Choroid plexus epithelial cell (primary cell): Measurements from ENCODE around the gene SLC25A5.
"Not testable (repeated sequence)": the region's sequence is repeated elsewhere in the genome, so short reads cannot be mapped to it uniquely, and the experiment has no call there.

ENCODE experiments used
- DNase-seq: peaks from one replicate; pipeline ENCODE4 v3.0.0-alpha.2; 2010; ENCODE audit warnings: low read depth
- H3K4me3 ChIP-seq: 2 replicates; pipeline ENCODE4 v1.5.1; 2011; ENCODE audit warnings: low read depth, mild to moderate bottlenecking, control low read depth, low read length, moderate library complexity
- TF ChIP-seq, protein P1 (sequence below): conservative IDR thresholded peaks from 2 replicates; pipeline ENCODE4 v1.5.1; 2011; ENCODE audit warnings: low read depth, mild to moderate bottlenecking, control low read depth, inconsistent platforms, low read length, moderate library complexity

The SLC25A5 gene

DNA sequence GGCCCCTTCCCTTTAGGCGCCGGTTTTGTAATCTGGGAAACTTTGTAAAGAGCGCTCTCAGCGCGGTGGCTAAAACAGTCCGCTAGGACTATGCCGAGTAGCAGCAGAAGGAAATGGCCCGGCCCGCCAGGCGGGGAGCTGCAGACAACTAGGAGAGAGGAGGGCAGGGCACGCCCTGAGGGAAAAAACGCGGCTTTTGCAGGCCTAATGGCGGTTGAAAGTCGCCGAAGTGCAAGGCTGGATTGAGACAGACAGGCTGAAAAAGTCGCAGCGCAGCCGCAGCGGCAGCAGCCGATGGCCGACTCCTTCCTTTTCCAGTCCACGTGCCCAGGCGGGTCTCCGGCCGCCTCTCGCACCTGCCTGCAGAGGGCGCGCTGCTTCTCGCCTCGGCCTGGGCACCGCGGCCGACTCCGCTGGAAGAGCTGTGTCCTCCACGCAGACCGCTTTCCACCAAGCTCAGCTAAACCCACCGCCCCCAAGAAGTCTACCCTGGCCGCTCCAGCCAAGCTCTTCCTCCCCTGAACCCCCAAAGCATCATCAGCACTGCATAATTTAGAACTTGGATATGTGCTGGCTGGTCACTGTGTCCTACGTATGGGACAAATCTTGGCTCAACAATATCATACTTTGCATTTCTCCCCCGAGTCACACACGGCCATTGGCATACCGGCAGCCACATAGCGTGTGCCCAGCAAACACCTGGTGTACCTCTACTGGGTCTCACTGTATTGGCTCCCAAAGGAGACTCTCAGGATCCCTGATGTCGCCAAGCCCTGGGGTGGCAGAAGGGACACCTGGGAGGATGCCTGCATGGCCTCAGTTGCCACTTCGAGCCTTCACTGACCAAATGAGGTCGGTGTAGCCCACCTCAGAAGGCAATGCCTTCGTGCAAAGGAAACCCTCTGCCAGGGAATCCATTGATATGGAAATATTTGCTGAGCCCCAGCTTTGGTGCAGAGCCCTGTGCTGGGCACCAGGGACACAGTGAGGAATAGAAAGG, 14.5 kb downstream of the SLC25A5 start:
- peak overlapping the region; percentile 54 for H3K4me3 ChIP-seq
- DNase-seq = peak; percentile 56
- TF ChIP-seq, protein P1, sequence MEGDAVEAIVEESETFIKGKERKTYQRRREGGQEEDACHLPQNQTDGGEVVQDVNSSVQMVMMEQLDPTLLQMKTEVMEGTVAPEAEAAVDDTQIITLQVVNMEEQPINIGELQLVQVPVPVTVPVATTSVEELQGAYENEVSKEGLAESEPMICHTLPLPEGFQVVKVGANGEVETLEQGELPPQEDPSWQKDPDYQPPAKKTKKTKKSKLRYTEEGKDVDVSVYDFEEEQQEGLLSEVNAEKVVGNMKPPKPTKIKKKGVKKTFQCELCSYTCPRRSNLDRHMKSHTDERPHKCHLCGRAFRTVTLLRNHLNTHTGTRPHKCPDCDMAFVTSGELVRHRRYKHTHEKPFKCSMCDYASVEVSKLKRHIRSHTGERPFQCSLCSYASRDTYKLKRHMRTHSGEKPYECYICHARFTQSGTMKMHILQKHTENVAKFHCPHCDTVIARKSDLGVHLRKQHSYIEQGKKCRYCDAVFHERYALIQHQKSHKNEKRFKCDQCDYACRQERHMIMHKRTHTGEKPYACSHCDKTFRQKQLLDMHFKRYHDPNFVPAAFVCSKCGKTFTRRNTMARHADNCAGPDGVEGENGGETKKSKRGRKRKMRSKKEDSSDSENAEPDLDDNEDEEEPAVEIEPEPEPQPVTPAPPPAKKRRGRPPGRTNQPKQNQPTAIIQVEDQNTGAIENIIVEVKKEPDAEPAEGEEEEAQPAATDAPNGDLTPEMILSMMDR = peak; percentile 65

DNA sequence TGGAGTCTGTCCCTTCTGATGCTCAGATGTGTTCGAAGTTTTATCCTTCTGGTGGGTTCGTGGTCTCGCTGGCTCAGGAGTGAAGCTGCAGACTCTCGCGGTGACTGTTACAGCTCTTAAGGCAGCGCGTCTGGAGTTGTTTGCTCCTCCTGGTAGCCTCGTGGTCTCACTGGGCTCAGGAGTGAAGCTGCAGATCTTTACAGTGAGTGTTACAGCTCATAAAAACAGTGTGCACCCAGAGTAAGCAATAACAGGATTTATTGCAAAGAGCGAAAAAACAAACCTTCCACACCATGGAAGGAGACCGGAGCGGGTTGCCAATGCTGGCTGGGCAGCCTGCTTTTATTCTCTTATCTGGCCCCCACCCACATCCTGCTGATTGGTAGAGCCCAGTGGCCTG, 18.5 kb downstream of the SLC25A5 start:
- no peak for DNase-seq
- TF ChIP-seq, protein P1 = no peak
- H3K4me3 ChIP-seq = no peak overlapping the region

- not testable (repeated sequence) for H3K4me3 ChIP-seq
Observed at GRCh38 chrX:119487766-119488165, 19.5 kb downstream of the SLC25A5 start.

DNA sequence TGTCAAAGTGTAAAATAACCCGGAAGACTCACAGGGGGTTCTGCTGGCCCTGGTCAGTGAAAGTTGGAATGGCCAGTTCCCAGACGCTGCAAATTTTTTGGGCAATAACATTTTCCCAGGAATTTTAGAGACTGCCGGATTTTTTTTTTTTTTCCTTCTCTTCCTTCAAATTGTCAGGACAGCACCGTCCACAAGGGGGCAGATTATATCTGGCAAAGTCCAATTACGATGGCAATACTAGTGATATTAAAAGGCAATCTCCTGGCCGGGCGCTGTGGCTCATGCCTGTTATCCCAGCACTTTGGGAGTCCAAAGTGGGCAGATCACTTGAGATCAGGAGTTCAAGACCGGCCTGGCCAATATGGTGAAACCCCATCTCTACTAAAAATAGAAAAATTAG, 20.5 kb downstream of the SLC25A5 start:
- TF ChIP-seq, protein P1 = peak; percentile 59
- peak; percentile 58 for DNase-seq
- no peak overlapping the region for H3K4me3 ChIP-seq

More at GRCh38 chrX:119487766-119488165, 19.5 kb downstream of the SLC25A5 start:
- DNase-seq = not testable (repeated sequence)

DNA sequence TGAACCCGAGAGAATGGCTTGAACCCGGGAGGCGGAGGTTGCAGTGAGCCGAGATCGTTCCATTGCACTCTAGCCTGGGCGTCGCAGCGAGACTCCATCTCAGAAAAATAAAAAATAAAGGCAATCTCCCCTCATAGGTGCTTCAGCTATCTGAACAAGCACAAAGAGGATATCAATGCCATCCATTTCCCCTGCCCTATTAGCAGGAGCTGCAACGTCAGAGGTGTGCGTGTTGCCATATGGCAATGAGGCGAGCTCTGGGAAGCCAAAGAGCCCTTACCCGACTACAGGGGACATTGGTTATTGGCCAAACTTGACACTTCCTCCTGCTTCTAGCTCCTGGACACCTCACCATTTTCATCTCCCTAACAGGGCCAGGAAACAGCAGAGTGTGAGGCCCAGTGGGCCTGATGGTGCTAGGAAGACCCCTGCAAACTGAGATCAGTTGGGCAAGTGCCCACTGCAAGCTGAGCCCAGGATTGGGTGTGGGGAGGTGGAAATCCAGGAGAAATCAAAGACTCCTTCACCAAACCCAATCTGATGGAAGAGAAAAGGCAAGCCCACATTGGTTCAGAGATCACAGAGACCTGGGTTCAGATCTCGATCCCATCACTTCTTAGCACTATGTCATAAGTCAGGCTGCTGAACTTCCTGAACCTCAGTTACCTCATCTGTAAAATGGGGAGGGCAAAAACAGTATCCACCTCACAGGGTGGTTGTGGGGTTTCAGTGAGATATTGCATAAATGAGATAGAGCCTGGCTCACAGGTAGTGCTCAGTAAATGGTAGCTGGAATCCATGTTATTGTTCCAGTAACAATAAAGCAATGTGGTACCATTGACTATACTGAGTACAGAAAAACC, 21.2 kb downstream of the SLC25A5 start:
- TF ChIP-seq, protein P1 = no peak
- no peak for DNase-seq
- H3K4me3 ChIP-seq = no peak overlapping the region

DNA sequence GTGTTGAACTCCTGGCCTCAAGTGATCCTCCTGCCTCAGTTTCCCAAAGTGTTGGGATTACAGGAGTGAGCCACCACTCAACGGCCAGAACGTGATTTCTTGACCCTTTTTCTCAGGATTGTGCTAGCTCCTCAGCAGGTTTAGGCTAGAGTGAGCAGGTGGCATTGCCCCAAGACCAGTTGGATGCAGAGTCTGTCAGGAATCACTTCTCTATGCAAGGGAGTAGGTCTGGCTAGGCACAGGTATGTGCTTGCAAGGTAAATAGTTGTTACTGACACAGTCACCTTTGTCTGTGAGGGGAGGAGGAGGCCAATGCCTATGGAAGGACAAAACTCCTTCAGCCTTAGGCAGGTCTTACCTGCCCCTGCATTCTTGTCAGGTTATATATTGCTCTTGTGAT, 24.2 kb downstream of the SLC25A5 start:
- TF ChIP-seq, protein P1 = no peak
- no peak overlapping the region for H3K4me3 ChIP-seq
- DNase-seq = no peak

GRCh38 chrX:119493851-119494495, 25.7 kb downstream of the SLC25A5 start:
- not testable (repeated sequence) for H3K4me3 ChIP-seq, DNase-seq
